Adrenal gland (tissue), 12 donors: ENCODE results near the gene B3GNT8. TPM values are rescaled to one million over a fixed set of nuclear protein-coding genes. Genes with fewer than 3 reads are reported as not detected.

ENCODE experiments used
- DNase-seq, 7 donors: peaks; one replicate each; pipeline ENCODE4 v3.0.0-alpha.2; 2019 to 2020
- H3K27ac ChIP-seq, 5 donors: fragments of 200-600 bp; sonication (generic) in 4 of 5; 1 replicate in 3 of 5; 2 replicates in 2 of 5; pipeline versions ENCODE4 v1.5.1 to v1.8.0; 2016 to 2020; ENCODE audit warnings: mild to moderate bottlenecking in 1 of 5
- H3K27me3 ChIP-seq: fragments of 200-600 bp; 2 replicates; pipeline ENCODE4 v1.8.0; 2021
- H3K36me3 ChIP-seq, 2 donors: fragments of 200-600 bp; replicated peaks in 1 of 2; 1 replicate in 1 of 2; 2 replicates in 1 of 2; pipeline versions ENCODE4 v1.5.1 to v1.8.0; 2018 to 2022
- H3K4me1 ChIP-seq, 2 donors: fragments of 200-600 bp; replicated peaks in 1 of 2; 1 replicate in 1 of 2; 2 replicates in 1 of 2; pipeline versions ENCODE4 v1.5.1 to v1.8.0; 2018 to 2021
- H3K4me3 ChIP-seq, 4 donors: fragments of 200-600 bp; sonication (generic) in 3 of 4; one replicate each; pipeline ENCODE4 v1.5.1; 2016 to 2018
- H3K9me3 ChIP-seq, 3 donors: fragments of 200-600 bp; sonication (generic) in 1 of 3; replicated peaks in 1 of 3; 1 replicate in 2 of 3; 2 replicates in 1 of 3; pipeline versions ENCODE4 v1.5.1 to v1.8.0; 2016 to 2021
- POLR2A ChIP-seq, 2 donors: fragments of 450-650 bp; IDR thresholded peaks; one replicate each; pipeline ENCODE4 v1.6.1; 2017; ENCODE audit warnings: antibody characterized with exemption in 2 of 2, mild to moderate bottlenecking in 2 of 2, moderate library complexity in 1 of 2
- WGBS, 4 donors: extraction: QIAGEN DNeasy Blood & Tissue Kit in 2 of 4; methylation state at CpG; one replicate each; pipeline versions ENCODE4 v1.1.5 to v1.1.7; 2013 to 2017; 5-methylcytosine and 5-hydroxymethylcytosine counted together
- intact Hi-C, 2 donors: fragments of 100-400 bp; cut with DNase I; formaldehyde crosslinking; loops; one replicate each; pipeline versions ENCODE4 v1.14.1 to v1.15.0; 2022 to 2023
- polyA plus RNA-seq, 3 donors: library from polyadenylated mRNA; stranded (reverse); fragments of 200-250 nt in 2 of 3; fragments of 350-450 nt in 1 of 3; fragmentation: Illumina TruSeq in 1 of 3; extraction: RNeasy Lipid Tissue Mini Kit (QIAGEN cat#74804) in 1 of 3; gene quantifications; one replicate each; pipeline ENCODE4 v1.2.3, GENCODE V29; 2013 to 2014
- total RNA-seq, 9 donors: library from RNA; depleted of rRNA in 4 of 9; stranded (reverse); fragments of >200 nt in 4 of 9; fragments of 120-200 nt in 1 of 9; fragmentation: NEBNext Ultra II Directional in 1 of 9; extraction: Animal tissue kit (Norgen Biotek cat#: 25700) in 1 of 9; gene quantifications; one replicate each; pipeline versions ENCODE4 v1.1.0 to v1.2.4, GENCODE V29; 2013 to 2023
- TF ChIP-seq, protein P1 (sequence below), 6 experiments: fragments of 450-650 bp in 4 of 6; fragments of 200-600 bp in 2 of 6; sonication (generic) in 1 of 6; IDR thresholded peaks; 1 replicate in 5 of 6; 2 replicates in 1 of 6; pipeline versions ENCODE4 v1.5.1 to v1.8.0; 2016 to 2021; ENCODE audit warnings: antibody characterized with exemption in 6 of 6, mild to moderate bottlenecking in 2 of 6, moderate library complexity in 1 of 6
- donor health status: healthy with polysubstance abuse.
- donor health status: Bipolar disorder and iron deficiency.
- donor health status: DM: yes; HTN: yes; CAD: no.
- donor health status: DM: no; HTN: no; CAD: no.
- donor health status: DM: no; HTN: no; CAD: no.
- donor health status: DM: yes; HTN: yes; CAD: no.

B3GNT8 gene
- total and polyA plus RNA-seq, 12 donors: 0.15 to 6.5 (median 2.0) TPM

GRCh38 chr19:41434450-41434849, 7.3 kb upstream of the B3GNT8 start:
- Histone ChIP-seq H3K27ac (no peak overlapping the region), H3K9me3 (no peaks in the 10 kb centered on the region), H3K4me3 (no peak overlapping the region), H3K27me3 (no peaks in the 10 kb centered on the region), H3K4me1 (peaks cover 5 to 25% of the 10 kb centered on the region in 2 donors), H3K36me3 (peaks cover 0 to 17% of the 10 kb centered on the region in 2 donors)
- TF ChIP-seq, protein P1, sequence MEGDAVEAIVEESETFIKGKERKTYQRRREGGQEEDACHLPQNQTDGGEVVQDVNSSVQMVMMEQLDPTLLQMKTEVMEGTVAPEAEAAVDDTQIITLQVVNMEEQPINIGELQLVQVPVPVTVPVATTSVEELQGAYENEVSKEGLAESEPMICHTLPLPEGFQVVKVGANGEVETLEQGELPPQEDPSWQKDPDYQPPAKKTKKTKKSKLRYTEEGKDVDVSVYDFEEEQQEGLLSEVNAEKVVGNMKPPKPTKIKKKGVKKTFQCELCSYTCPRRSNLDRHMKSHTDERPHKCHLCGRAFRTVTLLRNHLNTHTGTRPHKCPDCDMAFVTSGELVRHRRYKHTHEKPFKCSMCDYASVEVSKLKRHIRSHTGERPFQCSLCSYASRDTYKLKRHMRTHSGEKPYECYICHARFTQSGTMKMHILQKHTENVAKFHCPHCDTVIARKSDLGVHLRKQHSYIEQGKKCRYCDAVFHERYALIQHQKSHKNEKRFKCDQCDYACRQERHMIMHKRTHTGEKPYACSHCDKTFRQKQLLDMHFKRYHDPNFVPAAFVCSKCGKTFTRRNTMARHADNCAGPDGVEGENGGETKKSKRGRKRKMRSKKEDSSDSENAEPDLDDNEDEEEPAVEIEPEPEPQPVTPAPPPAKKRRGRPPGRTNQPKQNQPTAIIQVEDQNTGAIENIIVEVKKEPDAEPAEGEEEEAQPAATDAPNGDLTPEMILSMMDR (IDR thresholded peaks at IDR 0.05): no peak
- no peak for TF ChIP-seq POLR2A (IDR thresholded peaks at IDR 0.05)
- intact Hi-C loops: no loop called here
- no peak for DNase-seq
- 78 to 88% (median 83%) methylated on average over 5 of the region's 5 CpGs for WGBS, 4 donors

GRCh38 chr19:41433171-41433570, 6.0 kb upstream of the B3GNT8 start:
- Histone ChIP-seq H3K27me3 (no peaks in the 10 kb centered on the region), H3K4me3 (no peak overlapping the region), H3K27ac (no peak overlapping the region), H3K4me1 (peaks cover 2 to 19% of the 10 kb centered on the region in 2 donors), H3K36me3 (peaks cover 0 to 17% of the 10 kb centered on the region in 2 donors), H3K9me3 (no peaks in the 10 kb centered on the region)
- TF ChIP-seq, protein P1 (IDR thresholded peaks at IDR 0.05): no peak
- TF ChIP-seq POLR2A (IDR thresholded peaks at IDR 0.05): no peak
- 87 to 91% (median 89%) methylated on average over 13 to 18 of the region's 18 CpGs for WGBS, 4 donors
- intact Hi-C loops: no loop called here
- DNase-seq: no peak

DNA sequence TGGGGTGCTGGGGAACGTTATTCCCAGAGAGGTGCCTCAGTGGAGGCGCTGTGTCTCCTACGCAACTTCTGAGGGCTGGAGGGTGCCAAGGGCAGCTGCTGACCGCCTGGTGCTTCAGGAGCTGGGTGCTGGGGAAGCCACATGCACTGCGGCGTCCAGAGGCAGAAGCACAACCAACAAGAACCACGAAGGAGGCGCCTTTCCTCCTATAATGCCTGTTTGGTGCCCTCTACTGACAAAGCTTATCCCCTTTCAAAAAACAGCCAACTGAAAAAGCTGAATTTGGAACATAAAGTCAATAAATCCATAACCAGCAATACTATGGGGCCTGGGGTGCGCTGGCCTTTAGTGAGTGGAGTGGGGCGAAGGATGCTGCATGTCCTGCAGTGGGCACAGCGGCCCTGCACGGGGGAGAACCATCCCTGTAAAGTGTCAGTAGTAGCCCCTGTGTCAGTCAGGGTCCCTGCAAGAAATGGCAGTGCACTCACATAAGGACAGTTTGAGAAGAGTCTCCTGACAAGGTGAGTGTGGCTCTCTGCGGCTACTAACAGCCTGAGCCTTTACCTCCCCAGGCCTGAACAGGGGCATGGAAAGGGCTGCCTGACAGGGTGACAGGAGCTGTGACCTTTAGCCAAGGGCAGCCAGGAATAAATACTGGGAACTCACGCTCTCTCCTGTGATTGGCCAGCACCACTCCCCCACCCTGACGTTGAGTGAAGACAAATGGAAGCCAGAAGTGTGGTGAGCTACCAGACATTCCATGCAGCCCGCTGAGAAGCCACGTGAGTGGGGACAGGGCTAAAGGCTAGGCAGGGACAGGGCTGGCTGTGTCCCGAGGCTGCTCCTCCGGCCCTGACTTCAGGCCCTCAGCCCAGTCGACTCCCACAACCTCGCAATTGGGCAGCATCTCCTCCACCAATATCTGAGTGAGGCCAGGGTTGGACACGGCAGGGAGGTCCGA, 4.5 kb upstream of the B3GNT8 start:
- Histone ChIP-seq H3K27me3 (no peaks in the 10 kb centered on the region), H3K4me1 (peaks cover 15 to 29% of the 10 kb centered on the region in 2 donors), H3K27ac (peak overlapping the region in 4 of 5 donors; percentile 52 to 89 (median 62)), H3K36me3 (peaks cover 0 to 13% of the 10 kb centered on the region in 2 donors), H3K9me3 (no peaks in the 10 kb centered on the region), H3K4me3 (no peak overlapping the region)
- intact Hi-C loops: no loop called here
- peak in 1 of 2 donors; percentile 57 for TF ChIP-seq POLR2A (IDR thresholded peaks at IDR 0.05)
- TF ChIP-seq, protein P1 (IDR thresholded peaks at IDR 0.05): peak; percentile 18 to 55 (median 46)
- 45 to 50% (median 47%) methylated on average over 15 to 23 of the region's 23 CpGs for WGBS, 4 donors
- peak in 6 of 7 donors; percentile 75 to 91 (median 85) for DNase-seq

GRCh38 chr19:41430922-41431321, 3.7 kb upstream of the B3GNT8 start:
- peaks cover 0 to 11% of the 10 kb centered on the region in 2 donors for H3K36me3 ChIP-seq
- intact Hi-C loops: no loop called here
- H3K27ac ChIP-seq: peak overlapping the region in 3 of 5 donors; percentile 52 to 89 (median 67)
- H3K4me1 ChIP-seq: peaks cover 15 to 33% of the 10 kb centered on the region in 2 donors
- no peaks in the 10 kb centered on the region for H3K27me3 ChIP-seq
- no peaks in the 10 kb centered on the region for H3K9me3 ChIP-seq
- TF ChIP-seq, protein P1 (IDR thresholded peaks at IDR 0.05): no peak
- no peak for TF ChIP-seq POLR2A (IDR thresholded peaks at IDR 0.05)
- H3K4me3 ChIP-seq: no peak overlapping the region
- DNase-seq: no peak
- WGBS, 4 donors: 74 to 89% (median 82%) methylated on average over 6 of the region's 6 CpGs
